Smooth muscle cell (in vitro differentiated cells): Measurements from ENCODE around the gene C1GALT1. TPM values are rescaled to one million over a fixed set of nuclear protein-coding genes. Genes with fewer than 3 reads are reported as not detected.

Experiments
- DNase-seq: peaks from one replicate; lab custom pipeline; 2025; ENCODE audit not compliant: unreplicated experiment; lab: John Stamatoyannopoulos, UW
- H2AFZ ChIP-seq: fragments of 200-600 bp; sonication (generic); 2 replicates; pipeline ENCODE4 v1.6.0; 2016; ENCODE audit warnings: antibody characterized with exemption, low read depth, mild to moderate bottlenecking
- H3F3A ChIP-seq: fragments of 200-600 bp; sonication (generic); 2 replicates; pipeline ENCODE4 v1.6.0; 2017; ENCODE audit warnings: antibody characterized with exemption, low read depth
- H3K27ac ChIP-seq: fragments of 200-600 bp; sonication (generic); 2 replicates; pipeline ENCODE4 v1.5.1; 2016; ENCODE audit warnings: low read depth, mild to moderate bottlenecking
- H3K27me3 ChIP-seq: fragments of 200-600 bp; sonication (generic); 2 replicates; pipeline ENCODE4 v1.6.1; 2016; ENCODE audit warnings: low read depth, mild to moderate bottlenecking
- H3K36me3 ChIP-seq: fragments of 200-600 bp; sonication (generic); 2 replicates; pipeline ENCODE4 v1.5.1; 2016; ENCODE audit warnings: low read depth
- H3K4me1 ChIP-seq: fragments of 200-600 bp; sonication (generic); 2 replicates; pipeline ENCODE4 v1.5.1; 2016; ENCODE audit warnings: low read depth
- H3K4me2 ChIP-seq: fragments of 200-600 bp; sonication (generic); 2 replicates; pipeline ENCODE4 v1.6.0; 2016; ENCODE audit warnings: mild to moderate bottlenecking
- H3K4me3 ChIP-seq: fragments of 200-600 bp; sonication (generic); 2 replicates; pipeline ENCODE4 v1.5.1; 2016; ENCODE audit warnings: mild to moderate bottlenecking
- H3K79me2 ChIP-seq: fragments of 200-600 bp; sonication (generic); 2 replicates; pipeline ENCODE4 v1.6.0; 2016; ENCODE audit warnings: low read depth, mild to moderate bottlenecking
- H3K9ac ChIP-seq: fragments of 200-600 bp; sonication (generic); 2 replicates; pipeline ENCODE4 v1.6.0; 2016; ENCODE audit warnings: low read depth
- H3K9me3 ChIP-seq: fragments of 200-600 bp; sonication (generic); replicated peaks from 2 replicates; pipeline ENCODE4 v1.5.1; 2016; ENCODE audit warnings: low read depth
- H4K20me1 ChIP-seq: fragments of 200-600 bp; sonication (generic); 2 replicates; pipeline ENCODE4 v1.6.0; 2016; ENCODE audit warnings: low read depth
- CTCF ChIP-seq: fragments of 200-600 bp; sonication (generic); IDR thresholded peaks from 2 replicates; pipeline ENCODE4 v1.5.1; 2017; ENCODE audit warnings: borderline replicate concordance, mild to moderate bottlenecking, antibody characterized with exemption; ENCODE audit not compliant: insufficient read depth, poor library complexity, severe bottlenecking
- WGBS: methylation state at CpG from one replicate; pipeline ENCODE4 v1.1.7; 2016; ENCODE audit warnings: low lambda C conversion rate; 5-methylcytosine and 5-hydroxymethylcytosine counted together
- polyA plus RNA-seq: library from polyadenylated mRNA; unstranded; fragments of >200 nt; fragmentation: Nextera tagmentation; extraction: Ambion mirVana; gene quantifications from 2 replicates; pipeline ENCODE4 v1.2.1, GENCODE V29; 2016
- total RNA-seq: library from RNA; depleted of rRNA; stranded (reverse); fragments of >200 nt; gene quantifications from 2 replicates; pipeline ENCODE4 v1.2.3, GENCODE V29; 2014

The C1GALT1 gene
- total and polyA plus RNA-seq, 2 experiments from 2014 or later, result 20.6 to 89.9 TPM

- Histone ChIP-seq H3K27me3 (no peaks in the 10 kb centered on the region), H3K4me2 (no peak overlapping the region), H3K9me3 (no peaks in the 10 kb centered on the region), H3K27ac (no peak overlapping the region), H4K20me1 (no peaks in the 10 kb centered on the region), H2AFZ (no peak overlapping the region), H3F3A (no peaks in the 10 kb centered on the region), H3K9ac (no peak overlapping the region), H3K4me3 (no peak overlapping the region), H3K79me2 (no peaks in the 10 kb centered on the region), H3K4me1 (no peaks in the 10 kb centered on the region), H3K36me3 (no peaks in the 10 kb centered on the region)
- TF ChIP-seq CTCF, result no peak
- DNase-seq, result no peak
- 90% methylated on average over 9 of the region's 9 CpGs for WGBS
These were observed 82.1 kb downstream of the C1GALT1 start for GRCh38 chr7:7264306-7265040.

DNA sequence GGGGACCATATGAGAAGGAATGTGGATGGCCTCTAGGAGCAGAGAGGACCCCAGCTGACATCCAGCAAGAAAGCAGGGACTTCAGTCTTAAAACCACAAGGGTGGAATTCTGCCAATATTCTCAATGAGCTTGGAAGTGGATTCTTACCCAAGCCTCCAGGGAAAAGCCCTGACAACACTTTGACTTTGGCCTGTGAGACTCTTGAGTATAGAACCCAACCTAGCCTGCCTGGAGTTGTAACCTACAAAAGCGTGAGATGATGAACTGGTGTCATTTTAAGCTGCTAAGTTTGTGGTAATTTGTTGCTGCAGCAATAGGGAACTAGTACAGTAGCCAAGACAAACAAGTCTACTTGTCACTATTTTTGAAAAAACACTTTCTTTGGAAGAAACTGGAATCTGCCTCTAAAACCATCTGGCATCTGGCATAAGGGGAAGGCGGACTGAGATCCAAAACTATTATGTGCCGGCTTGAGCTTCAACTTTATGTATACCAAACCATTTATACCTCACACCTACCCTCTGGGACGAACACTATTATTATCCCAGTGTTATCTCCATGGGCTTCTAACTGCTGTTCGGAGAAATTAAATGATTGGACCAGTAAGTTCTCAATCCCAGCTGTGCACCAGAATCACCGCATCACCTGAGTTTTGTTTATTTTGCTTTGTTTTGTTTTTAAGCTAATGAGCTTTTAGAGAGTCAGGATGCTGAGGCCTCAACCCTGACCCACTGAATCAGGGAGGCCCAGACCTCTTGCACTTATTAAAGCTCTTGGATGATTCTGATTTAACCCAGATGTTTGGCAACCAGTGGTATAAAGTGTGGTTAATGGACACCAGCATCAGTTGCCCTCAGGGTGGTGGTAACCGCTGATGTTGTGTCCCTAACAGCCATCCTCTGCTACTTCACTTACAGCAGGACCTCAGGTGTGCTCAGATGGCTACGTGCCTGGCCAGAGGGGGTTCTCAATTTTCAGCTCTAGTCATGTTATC lies 83.0 kb downstream of the C1GALT1 start:
- H3K79me2 ChIP-seq, result no peaks in the 10 kb centered on the region
- H3K4me2 ChIP-seq, result no peak overlapping the region
- WGBS, result 94% methylated on average over 8 of the region's 8 CpGs
- H3K9ac ChIP-seq, result no peak overlapping the region
- H3K4me1 ChIP-seq, result no peaks in the 10 kb centered on the region
- H3F3A ChIP-seq, result no peaks in the 10 kb centered on the region
- no peak overlapping the region for H3K4me3 ChIP-seq
- H3K36me3 ChIP-seq, result no peaks in the 10 kb centered on the region
- no peaks in the 10 kb centered on the region for H3K27me3 ChIP-seq
- no peak for DNase-seq
- no peak overlapping the region for H2AFZ ChIP-seq
- H4K20me1 ChIP-seq, result no peaks in the 10 kb centered on the region
- TF ChIP-seq CTCF, result no peak
- H3K9me3 ChIP-seq, result no peaks in the 10 kb centered on the region
- no peak overlapping the region for H3K27ac ChIP-seq

- H2AFZ ChIP-seq, result no peak overlapping the region
- no peaks in the 10 kb centered on the region for H3K9me3 ChIP-seq
- no peak overlapping the region for H3K4me2 ChIP-seq
- no peak for TF ChIP-seq CTCF
- no peaks in the 10 kb centered on the region for H3K27me3 ChIP-seq
- WGBS, result 61% methylated on average over 6 of the region's 6 CpGs
- H3K9ac ChIP-seq, result no peak overlapping the region
- H3K4me1 ChIP-seq, result no peaks in the 10 kb centered on the region
- no peaks in the 10 kb centered on the region for H4K20me1 ChIP-seq
- no peaks in the 10 kb centered on the region for H3K36me3 ChIP-seq
- no peaks in the 10 kb centered on the region for H3F3A ChIP-seq
- no peak overlapping the region for H3K4me3 ChIP-seq
- H3K27ac ChIP-seq, result no peak overlapping the region
- no peaks in the 10 kb centered on the region for H3K79me2 ChIP-seq
- DNase-seq, result no peak
These were observed 84.0 kb downstream of the C1GALT1 start for GRCh38 chr7:7266257-7266881.
